Measurements from ENCODE around the gene ATP13A5.

ATP13A5 gene

GRCh38 chr3:193378706-193379105 lies at the start of gene ATP13A5:
ATP13A5 (minus strand) TSS chr3:193378753; CDS start chr3:193378725, 28 bp downstream.
- no peak for DNase-seq

GRCh38 chr3:193418576-193419373 lies 40.2 kb upstream of the ATP13A5 start:
- no peak for DNase-seq

- DNase-seq: no peak
Measured at GRCh38 chr3:193416629-193417028, 38.1 kb upstream of the ATP13A5 start.

- DNase-seq: no peak
Measured at GRCh38 chr3:193407688-193408087, 29.1 kb upstream of the ATP13A5 start.

- DNase-seq: no peak
Measured at GRCh38 chr3:193407112-193407511, 28.6 kb upstream of the ATP13A5 start.

GRCh38 chr3:193403307-193403706 lies 24.8 kb upstream of the ATP13A5 start:
- DNase-seq: peak; percentile 30

- no peak for DNase-seq
Measured at GRCh38 chr3:193400304-193400703, 21.8 kb upstream of the ATP13A5 start.

- no peak for DNase-seq
Measured at GRCh38 chr3:193396451-193397244, 18.1 kb upstream of the ATP13A5 start.

GRCh38 chr3:193391902-193392301 lies 13.3 kb upstream of the ATP13A5 start:
- peak; percentile 36 for DNase-seq

GRCh38 chr3:193389335-193389734 lies 10.8 kb upstream of the ATP13A5 start:
- DNase-seq: no peak

- peak; percentile 71 for DNase-seq
Measured at GRCh38 chr3:193388361-193388760, 9.8 kb upstream of the ATP13A5 start.

- DNase-seq: no peak
Measured at GRCh38 chr3:193387596-193387995, 9.0 kb upstream of the ATP13A5 start.

- DNase-seq: peak; percentile 41
Measured at GRCh38 chr3:193377591-193377990, 962 bp downstream of the ATP13A5 start.

GRCh38 chr3:193375614-193376013 lies 2.9 kb downstream of the ATP13A5 start:
- no peak for DNase-seq

GRCh38 chr3:193372783-193373182 lies 5.8 kb downstream of the ATP13A5 start:
- DNase-seq: no peak

- DNase-seq: no peak
Measured at GRCh38 chr3:193367868-193368267, 10.7 kb downstream of the ATP13A5 start.

GRCh38 chr3:193357291-193357690 lies 21.3 kb downstream of the ATP13A5 start:
- DNase-seq: no peak

- no peak for DNase-seq
Measured at GRCh38 chr3:193354423-193354822, 24.1 kb downstream of the ATP13A5 start.

GRCh38 chr3:193350744-193351143 lies 27.8 kb downstream of the ATP13A5 start:
- DNase-seq: no peak

GRCh38 chr3:193348686-193349085 lies 29.9 kb downstream of the ATP13A5 start:
- no peak for DNase-seq

GRCh38 chr3:193347521-193348501 lies 30.7 kb downstream of the ATP13A5 start:
- peak; percentile 69 for DNase-seq

GRCh38 chr3:193346259-193346658 lies 32.3 kb downstream of the ATP13A5 start:
- DNase-seq: no peak

- no peak for DNase-seq
Measured at GRCh38 chr3:193345431-193345830, 33.1 kb downstream of the ATP13A5 start.
